Measurements from ENCODE around the gene OSBP2.

GRCh38 chr22:30883586-30884145 is 189.0 kb downstream of the OSBP2 start:
- TF ChIP-seq CTCF (optimal IDR thresholded peaks at IDR 0.05 in 1 of 3, IDR thresholded peaks at IDR 0.05 in 1 of 3, conservative IDR thresholded peaks at IDR 0.05 in 1 of 3; ENCODE audit: extremely low read depth in 1 of 3, insufficient read depth in 2 of 3, low read length in 3 of 3) (no peak), EZH2 (IDR thresholded peaks at IDR 0.05; ENCODE audit: low read length) (no peak)

All from keratinocyte (primary cell).